ENCODE measurements around the gene KBTBD2. TPM values are rescaled to one million over a fixed set of nuclear protein-coding genes. Genes with fewer than 3 reads are reported as not detected.
"Not testable (repeated sequence)": the region's sequence is repeated elsewhere in the genome, so short reads cannot be mapped to it uniquely, and the experiment has no call there.

Gene KBTBD2
- total RNA-seq, 2 experiments from 2014 or later: 46.2 to 46.6 TPM

GRCh38 chr7:32828996-32829752 lies 62.4 kb downstream of the KBTBD2 start:
- H3K27ac Mint-ChIP-seq; POLR2A ChIA-PET; H3K4me3 Mint-ChIP-seq; H3K9me3 Mint-ChIP-seq; CTCF ChIA-PET; H3K36me3 Mint-ChIP-seq (ENCODE audit: low read depth); H3K4me1 Mint-ChIP-seq; DNase-seq: not testable (repeated sequence)
- H3K27me3 Mint-ChIP-seq: peaks cover 11% of the 10 kb centered on the region

Other genes with a start within 250 kb of the KBTBD2 start
- gene FKBP9, start 65.7 kb upstream of the KBTBD2 start, total RNA-seq: 1 to 10 TPM in 1 of 2 experiments, under 1 TPM in 1; 0.33 to 1.3 TPM
- gene NT5C3A, start 171.0 kb upstream of the KBTBD2 start, total RNA-seq: 10 to 100 TPM; 55.2 to 64.5 TPM
- 10 to 100 TPM; 10.8 to 13.2 TPM for gene RP9, start 217.6 kb upstream of the KBTBD2 start, total RNA-seq
- gene BBS9, start 237.8 kb upstream of the KBTBD2 start, total RNA-seq: 10 to 100 TPM in 1 of 2 experiments, 1 to 10 TPM in 1; 8.9 to 10.1 TPM

Measured in activated CD4-positive, alpha-beta T cell treated with anti-CD3 and anti-CD28 coated beads, Interleukin-2, amount 10 ng/mL, durations not matched to agents 7 days and 5 days (primary cell).